ENCODE measurements around the gene ZDHHC4.

GRCh38 chr7:6607651-6608051, 30.4 kb downstream of the ZDHHC4 start:
- no peak for TF ChIP-seq CTCF (IDR thresholded peaks at IDR 0.05)
- TF ChIP-seq POLR2A (IDR thresholded peaks at IDR 0.05): no peak
